OCI-M2 (cell line): Measurements from ENCODE around the gene SPSB1.

Source experiments
- DNase-seq: peaks from one replicate; lab custom pipeline; 2025; ENCODE audit not compliant: unreplicated experiment; lab: John Stamatoyannopoulos, UW

SPSB1 gene

DNA sequence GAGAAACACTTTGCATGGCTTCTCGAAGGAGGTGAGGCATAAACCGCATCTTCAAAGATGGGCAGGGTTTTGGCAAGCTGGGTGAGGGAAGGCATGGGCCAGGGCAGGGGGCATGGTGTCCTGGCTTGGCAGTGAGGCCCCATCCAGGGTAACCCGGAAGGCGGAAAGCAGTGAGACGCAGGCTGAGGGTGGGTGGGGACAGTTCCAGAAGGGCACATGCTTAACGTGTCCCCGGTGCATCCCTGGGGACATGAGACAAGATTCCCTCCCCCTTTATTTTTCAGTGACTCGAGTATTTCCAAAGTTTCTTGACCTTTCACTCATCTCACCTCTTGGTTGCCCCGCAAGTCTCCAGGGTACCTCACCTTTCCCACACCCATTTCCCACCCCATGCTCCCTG, 123.8 kb downstream of the SPSB1 start:
- DNase-seq = no peak

DNA sequence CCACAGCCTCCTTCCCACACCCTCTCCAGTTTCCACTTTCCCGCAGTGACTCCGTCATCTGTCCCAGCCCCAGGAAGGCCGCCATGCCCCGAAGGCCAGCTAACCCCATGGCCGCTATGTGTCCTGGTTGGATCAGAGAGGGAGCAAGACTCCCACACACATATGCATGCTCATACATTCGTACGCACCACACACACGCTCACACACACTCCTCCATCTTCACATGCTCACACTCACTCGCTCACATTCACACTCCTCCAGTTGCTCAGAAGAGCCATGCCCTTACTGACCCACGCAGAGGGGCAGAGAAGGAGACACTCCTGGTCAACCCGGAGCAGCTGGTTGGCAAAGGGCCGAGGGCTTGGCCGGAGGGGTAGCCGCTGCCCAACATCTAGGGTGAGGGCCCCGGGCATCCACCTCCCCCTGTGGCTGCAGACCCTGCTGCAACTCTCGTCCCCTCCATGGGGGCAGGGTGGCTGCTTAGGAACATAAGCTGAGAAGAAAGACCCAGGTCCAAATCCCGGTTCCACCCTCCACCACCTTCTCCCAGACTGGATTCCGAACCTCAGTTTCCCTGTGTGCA, 124.3 kb downstream of the SPSB1 start:
- no peak for DNase-seq

DNA sequence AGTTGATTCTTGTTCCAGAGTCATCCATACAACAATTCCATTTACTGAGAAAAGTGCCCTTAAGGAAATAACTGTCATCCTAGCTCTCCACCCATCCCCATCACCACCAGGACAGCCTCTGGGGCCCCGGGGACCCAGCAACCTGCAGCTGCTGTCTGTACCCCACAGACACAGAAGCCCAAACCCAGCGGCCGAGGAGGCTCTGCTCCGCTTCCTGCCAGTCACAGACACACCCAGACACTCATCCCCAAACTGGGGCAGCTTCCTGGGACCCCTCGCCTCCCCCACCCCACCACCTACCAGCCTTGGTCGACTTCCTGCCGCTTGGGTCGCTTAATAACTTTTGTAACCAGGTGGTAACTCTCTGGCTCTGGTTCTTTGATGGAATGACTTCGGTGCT, 125.0 kb downstream of the SPSB1 start:
- DNase-seq = no peak

DNA sequence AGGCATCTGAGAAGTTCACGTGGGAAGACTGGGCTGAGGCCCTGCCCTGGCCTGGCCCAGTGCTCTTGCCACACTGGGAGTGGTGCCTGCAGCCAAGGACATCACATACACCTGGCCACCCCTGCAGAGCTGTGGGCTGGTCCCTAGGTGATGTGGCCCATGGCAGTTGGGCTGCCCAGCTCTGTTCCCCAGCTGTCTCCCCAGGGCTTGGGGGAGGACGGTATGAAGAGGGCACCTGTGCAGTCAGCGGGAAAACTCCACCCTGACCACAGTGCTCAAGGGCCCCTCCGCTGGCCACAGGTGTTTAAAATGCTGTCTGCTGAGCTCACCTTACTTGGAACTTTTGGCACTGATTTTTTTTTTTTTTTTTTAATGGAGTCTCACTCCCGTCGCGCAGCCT, 126.2 kb downstream of the SPSB1 start:
- DNase-seq = no peak
